SK-N-SH (cell line): ENCODE data around the gene UBFD1. TPM values are rescaled to one million over a fixed set of nuclear protein-coding genes. Genes with fewer than 3 reads are reported as not detected.

ENCODE experiments used
- CTCF ChIA-PET: fragments of 300-600, 350-600 bp; formaldehyde crosslinking; extraction: SDS; loops from one replicate; lab custom pipeline; 2021; lab: Yijun Ruan, JAX
- POLR2A ChIA-PET: fragments of 350-600 bp; sonication (Branson Sonifier 250); formaldehyde crosslinking; extraction: SDS; loops from one replicate; lab custom pipeline; 2020; ENCODE audit warnings: antibody characterized with exemption, inconsistent platforms; lab: Yijun Ruan, JAX
- DNase-seq: peaks from one replicate; pipeline ENCODE4 v3.0.0; 2012
- H2AFZ ChIP-seq: fragments of 200-600 bp; sonication (generic); 2 replicates; pipeline ENCODE4 v1.8.1; 2016; ENCODE audit warnings: antibody characterized with exemption, mild to moderate bottlenecking, low read depth
- H3F3A ChIP-seq: fragments of 200-600 bp; sonication (generic); replicated peaks from 2 replicates; pipeline ENCODE3; 2016; ENCODE audit warnings: antibody characterized with exemption, mild to moderate bottlenecking; ENCODE audit not compliant: insufficient read depth
- H3K27ac ChIP-seq, 2 experiments: fragments of 200-500 bp in 1 of 2; fragments of 200-600 bp in 1 of 2; sonication (Bioruptor generic) in 1 of 2; sonication (generic), shearing (Covaris generic) in 1 of 2; 2 replicates each; pipeline versions ENCODE4 v1.5.1 to v1.6.1; 2014 to 2016; ENCODE audit warnings: low read depth in 2 of 2, inconsistent platforms in 1 of 2, low read length in 1 of 2, mild to moderate bottlenecking in 1 of 2, mixed read lengths in 1 of 2
- H3K27me3 ChIP-seq: fragments of 200-600 bp; sonication (generic), shearing (Covaris generic); 2 replicates; pipeline ENCODE4 v1.6.1; 2016; ENCODE audit warnings: mixed run types; ENCODE audit not compliant: insufficient read depth
- H3K36me3 ChIP-seq, 2 experiments: fragments of 200-500 bp in 1 of 2; fragments of 200-600 bp in 1 of 2; sonication (Bioruptor generic) in 1 of 2; sonication (generic) in 1 of 2; replicated peaks in 1 of 2; 2 replicates each; pipeline versions ENCODE3 to v1.5.1; 2014 to 2016; ENCODE audit warnings: low read length in 1 of 2, mild to moderate bottlenecking in 1 of 2; ENCODE audit not compliant: insufficient read depth in 2 of 2, control insufficient read depth in 1 of 2
- H3K4me1 ChIP-seq, 2 experiments: fragments of 200-500 bp in 1 of 2; fragments of 200-600 bp in 1 of 2; sonication (Bioruptor generic) in 1 of 2; sonication (generic), shearing (Covaris generic) in 1 of 2; 2 replicates each; pipeline versions ENCODE4 v1.5.1 to v1.6.1; 2014 to 2016; ENCODE audit warnings: low read depth in 1 of 2, low read length in 1 of 2, mixed run types in 1 of 2; ENCODE audit not compliant: insufficient read depth in 2 of 2, control insufficient read depth in 1 of 2
- H3K4me2 ChIP-seq: fragments of 200-600 bp; sonication (generic), shearing (Covaris generic); 2 replicates; pipeline ENCODE4 v1.6.1; 2017; ENCODE audit warnings: mixed run types
- H3K4me3 ChIP-seq, 2 experiments: fragments of 200-500 bp in 1 of 2; fragments of 200-600 bp in 1 of 2; sonication (Bioruptor generic) in 1 of 2; sonication (generic), shearing (Covaris generic) in 1 of 2; 2 replicates each; pipeline versions ENCODE4 v1.5.1 to v1.8.1; 2014 to 2016; ENCODE audit warnings: low read depth in 2 of 2, inconsistent platforms in 1 of 2, low read length in 1 of 2, mild to moderate bottlenecking in 1 of 2, mixed read lengths in 1 of 2, moderate library complexity in 1 of 2
- H3K79me2 ChIP-seq: fragments of 200-600 bp; sonication (generic); 2 replicates; pipeline ENCODE4 v1.8.1; 2017; ENCODE audit warnings: mild to moderate bottlenecking; ENCODE audit not compliant: insufficient read depth
- H3K9ac ChIP-seq: fragments of 200-600 bp; sonication (generic); 2 replicates; pipeline ENCODE4 v1.6.1; 2017; ENCODE audit warnings: mixed run types
- H3K9me2 ChIP-seq: fragments of 200-600 bp; sonication (generic); 2 replicates; pipeline ENCODE4 v1.6.1; 2017; ENCODE audit warnings: mixed run types
- H3K9me3 ChIP-seq: fragments of 200-600 bp; sonication (generic); 2 replicates; pipeline ENCODE4 v1.6.1; 2017; ENCODE audit warnings: mixed run types, mild to moderate bottlenecking, moderate library complexity
- H4K20me1 ChIP-seq: fragments of 200-600 bp; sonication (generic); 2 replicates; pipeline ENCODE4 v1.6.1; 2017; ENCODE audit warnings: mild to moderate bottlenecking, mixed run types; ENCODE audit not compliant: insufficient read depth
- CHD2 ChIP-seq: fragments of 150-350 bp; IDR thresholded peaks from 2 replicates; pipeline ENCODE4 v1.6.1; 2018; ENCODE audit warnings: low read length; ENCODE audit not compliant: partially characterized antibody
- ELF1 ChIP-seq: IDR thresholded peaks from 2 replicates; pipeline ENCODE4 v1.4.0; 2012
- EZH2phosphoT487 ChIP-seq: fragments of 200-600 bp; sonication (generic); IDR thresholded peaks from 2 replicates; pipeline ENCODE4 v1.6.1; 2017; ENCODE audit warnings: low read depth, mixed run types, mild to moderate bottlenecking, antibody characterized with exemption, moderate library complexity, borderline replicate concordance
- MXI1 ChIP-seq: IDR thresholded peaks from 2 replicates; pipeline ENCODE4 v1.6.1; 2012; ENCODE audit warnings: mild to moderate bottlenecking, low read depth, low read length, improper control_type of control experiment
- NFIC ChIP-seq: IDR thresholded peaks from 2 replicates; pipeline ENCODE4 v1.4.0; 2012; ENCODE audit warnings: borderline replicate concordance
- POLR2AphosphoS5 ChIP-seq: IDR thresholded peaks from 2 replicates; pipeline ENCODE4 v1.6.1; 2012; ENCODE audit warnings: low read depth, low read length
- RAD21 ChIP-seq: IDR thresholded peaks from 2 replicates; pipeline ENCODE4 v1.6.1; 2012; ENCODE audit warnings: mild to moderate bottlenecking, low read length
- RCOR1 ChIP-seq: fragments of 150-350 bp; IDR thresholded peaks from 2 replicates; pipeline ENCODE4 v1.6.1; 2017; ENCODE audit warnings: antibody characterized with exemption, low read length
- REST ChIP-seq: IDR thresholded peaks from 2 replicates; pipeline ENCODE4 v1.6.1; 2012; ENCODE audit warnings: mild to moderate bottlenecking, low read depth, low read length, moderate library complexity
- RFX5 ChIP-seq: IDR thresholded peaks from 2 replicates; pipeline ENCODE4 v1.6.1; 2012; ENCODE audit warnings: mild to moderate bottlenecking, improper control_type of control experiment, low read length
- RXRA ChIP-seq: IDR thresholded peaks from 2 replicates; pipeline ENCODE4 v1.4.0; 2012; ENCODE audit warnings: low read depth, mild to moderate bottlenecking, borderline replicate concordance
- SIN3A ChIP-seq: IDR thresholded peaks from 2 replicates; pipeline ENCODE4 v1.6.1; 2012; ENCODE audit warnings: low read depth, mild to moderate bottlenecking, low read length, moderate library complexity, borderline replicate concordance
- SMC3 ChIP-seq: IDR thresholded peaks from 2 replicates; pipeline ENCODE4 v1.6.1; 2012; ENCODE audit warnings: low read depth, low read length, improper control_type of control experiment
- TCF12 ChIP-seq: IDR thresholded peaks from 2 replicates; pipeline ENCODE4 v1.4.0; 2012
- USF2 ChIP-seq: fragments of 150-350 bp; IDR thresholded peaks from 2 replicates; pipeline ENCODE4 v1.6.1; 2017; ENCODE audit warnings: antibody characterized with exemption, low read length, low read depth, borderline replicate concordance
- YY1 ChIP-seq: IDR thresholded peaks from 2 replicates; pipeline ENCODE4 v1.4.0; 2012; ENCODE audit warnings: low read depth, mild to moderate bottlenecking
- ZBTB33 ChIP-seq: IDR thresholded peaks from 2 replicates; pipeline ENCODE4 v1.4.0; 2012; ENCODE audit warnings: low read depth, borderline replicate concordance
- WGBS: methylation state at CpG from one replicate; pipeline ENCODE4 v1.1.6; 2017; ENCODE audit warnings: low lambda C conversion rate; 5-methylcytosine and 5-hydroxymethylcytosine counted together
- polyA plus RNA-seq, 3 experiments: library from polyadenylated mRNA; depleted of rRNA; stranded (reverse); fragments of >200 nt; gene quantifications; 2 replicates each; pipeline ENCODE4 v1.2.3, GENCODE V29; 2012
- TF ChIP-seq, protein P1 (sequence below): IDR thresholded peaks from 2 replicates; pipeline ENCODE4 v1.4.0; 2012; ENCODE audit warnings: low read depth
- TF ChIP-seq, protein P2 (sequence below): IDR thresholded peaks from 2 replicates; pipeline ENCODE4 v1.4.0; 2012; ENCODE audit warnings: low read depth, borderline replicate concordance

Gene UBFD1
- polyA plus RNA-seq, 1 of the 3 experiments (the other 2 are of a cell fraction), result 66.1 TPM

DNA sequence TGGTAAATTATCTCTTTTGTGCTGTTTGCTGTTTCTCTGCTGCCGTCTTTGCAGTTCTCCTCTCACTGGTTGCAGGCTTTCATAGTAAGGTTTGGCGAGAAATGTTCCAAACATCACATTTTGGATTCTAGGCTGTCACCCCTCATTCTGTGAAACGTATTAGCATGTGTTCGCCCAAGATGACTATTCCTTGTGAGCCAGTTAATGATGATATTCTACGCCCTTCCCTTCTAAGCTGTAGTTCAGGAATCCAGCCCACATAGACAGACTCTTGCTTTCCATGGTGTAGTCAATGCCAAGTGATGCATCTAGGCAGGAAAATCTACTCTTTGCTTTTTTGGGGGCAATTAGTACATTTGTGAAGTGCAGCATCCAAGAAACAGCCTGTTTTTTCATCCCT lies 14.4 kb downstream of the UBFD1 start:
- Histone ChIP-seq H3K9me2 (no peaks in the 10 kb centered on the region), H3K4me1 (no peaks in the 10 kb centered on the region), H3K9ac (no peak overlapping the region), H3K9me3 (no peaks in the 10 kb centered on the region), H4K20me1 (no peaks in the 10 kb centered on the region; the same call in 1 of the 2 replicates), H3F3A (peaks cover 12% of the 10 kb centered on the region), H2AFZ (no peak overlapping the region), H3K4me2 (no peak overlapping the region), H3K79me2 (0 out of 2 replicates have a peak, but pooled peaks cover 8% of the 10 kb centered on the region), H3K4me3 (no peak overlapping the region), H3K36me3 (peaks cover 42 to 57% of the 10 kb centered on the region in 2 experiments), H3K27me3 (no peaks in the 10 kb centered on the region), H3K27ac (no peak overlapping the region)
- WGBS, result 90% methylated on average over 5 of the region's 5 CpGs
- CTCF ChIA-PET, result interaction anchor here (2.4 kb wide), 1 partner anchor 25 kb away, joined by 7 read pairs; the partner anchor contains the start of gene NDUFAB1
- no peak for DNase-seq
- TF ChIP-seq RXRA, result no peak
- TF ChIP-seq USF2, result no peak
- no peak for TF ChIP-seq MXI1
- TF ChIP-seq, protein P1, sequence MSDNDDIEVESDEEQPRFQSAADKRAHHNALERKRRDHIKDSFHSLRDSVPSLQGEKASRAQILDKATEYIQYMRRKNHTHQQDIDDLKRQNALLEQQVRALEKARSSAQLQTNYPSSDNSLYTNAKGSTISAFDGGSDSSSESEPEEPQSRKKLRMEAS, result no peak
- no peak for TF ChIP-seq TCF12
- TF ChIP-seq SMC3, result no peak
- TF ChIP-seq REST, result no peak
- TF ChIP-seq ELF1, result no peak
- TF ChIP-seq POLR2AphosphoS5, result no peak
- no peak for TF ChIP-seq ZBTB33
- POLR2A ChIA-PET, result no interaction called here

- ChIA-PET CTCF (interaction anchor here (2.4 kb wide), 1 partner anchor 24 kb away, joined by 7 read pairs; the partner anchor contains the start of gene NDUFAB1), POLR2A (no interaction called here)
- WGBS, result 89% methylated on average over 9 of the region's 9 CpGs
- Histone ChIP-seq H3K27me3 (no peaks in the 10 kb centered on the region), H3K4me3 (no peak overlapping the region), H4K20me1 (no peaks in the 10 kb centered on the region; the same call in 1 of the 2 replicates), H3K4me1 (no peaks in the 10 kb centered on the region), H3K9me3 (no peaks in the 10 kb centered on the region), H2AFZ (no peak overlapping the region), H3K36me3 (peaks cover 37 to 52% of the 10 kb centered on the region in 2 experiments), H3K27ac (no peak overlapping the region), H3K79me2 (0 out of 2 replicates have a peak, but pooled peaks cover 3% of the 10 kb centered on the region), H3K4me2 (no peak overlapping the region), H3K9ac (no peak overlapping the region), H3K9me2 (no peaks in the 10 kb centered on the region), H3F3A (peaks cover 12% of the 10 kb centered on the region)
- DNase-seq, result no peak
- no peak for TF ChIP-seq EZH2phosphoT487
- TF ChIP-seq SIN3A, result no peak
- TF ChIP-seq YY1, result no peak
- TF ChIP-seq SMC3, result no peak
- no peak for TF ChIP-seq RCOR1
- no peak for TF ChIP-seq MXI1
- TF ChIP-seq RFX5, result no peak
- TF ChIP-seq CHD2, result no peak
- no peak for TF ChIP-seq POLR2AphosphoS5
- no peak for TF ChIP-seq RAD21
- no peak for TF ChIP-seq NFIC
- no peak for TF ChIP-seq USF2
- TF ChIP-seq, protein P2, sequence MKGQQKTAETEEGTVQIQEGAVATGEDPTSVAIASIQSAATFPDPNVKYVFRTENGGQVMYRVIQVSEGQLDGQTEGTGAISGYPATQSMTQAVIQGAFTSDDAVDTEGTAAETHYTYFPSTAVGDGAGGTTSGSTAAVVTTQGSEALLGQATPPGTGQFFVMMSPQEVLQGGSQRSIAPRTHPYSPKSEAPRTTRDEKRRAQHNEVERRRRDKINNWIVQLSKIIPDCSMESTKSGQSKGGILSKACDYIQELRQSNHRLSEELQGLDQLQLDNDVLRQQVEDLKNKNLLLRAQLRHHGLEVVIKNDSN, result no peak
- no peak for TF ChIP-seq TCF12
These were observed 14.9 kb downstream of the UBFD1 start for GRCh38 chr16:23572394-23572793.
